ENCODE data around the gene TMEM129.

The TMEM129 gene

DNA sequence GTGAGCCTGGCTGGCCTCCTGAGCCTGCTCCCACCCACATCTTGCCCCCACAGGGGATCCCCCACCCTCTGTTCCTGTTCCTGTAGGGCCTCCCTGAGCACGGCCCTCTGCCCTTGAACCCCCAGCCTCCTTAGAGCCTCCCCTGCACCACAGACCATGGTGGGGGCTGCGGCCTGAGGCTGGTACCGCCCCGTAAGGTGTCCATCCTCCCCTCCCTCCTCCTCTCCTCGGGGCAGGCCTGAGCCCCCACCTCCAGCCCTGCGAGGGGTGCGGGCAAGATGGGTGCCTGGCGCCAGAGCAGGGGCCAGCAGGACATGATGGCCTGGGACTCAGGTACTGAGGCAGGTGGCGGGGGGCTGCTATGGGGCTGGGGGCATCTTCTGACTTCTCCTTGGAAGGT, 43.5 kb upstream of the TMEM129 start:
- Histone ChIP-seq H3K4me1 (ENCODE audit: insufficient read depth, low read length) (peaks cover 21% of the 10 kb centered on the region), H3K9ac (ENCODE audit: low read depth, low read length) (no peak overlapping the region), H3K36me3 (ENCODE audit: insufficient read depth, low read length) (no peaks in the 10 kb centered on the region), H3K4me3 (ENCODE audit: low read length) (no peak overlapping the region), H3K27ac (ENCODE audit: low read depth, low read length) (no peak overlapping the region), H3K9me3 (ENCODE audit: insufficient read depth, low read depth, low read length) (no peaks in the 10 kb centered on the region), H3K27me3 (ENCODE audit: insufficient read depth, low read length) (peaks cover 12% of the 10 kb centered on the region)
- WGBS, result 94% methylated on average over 9 of the region's 9 CpGs

DNA sequence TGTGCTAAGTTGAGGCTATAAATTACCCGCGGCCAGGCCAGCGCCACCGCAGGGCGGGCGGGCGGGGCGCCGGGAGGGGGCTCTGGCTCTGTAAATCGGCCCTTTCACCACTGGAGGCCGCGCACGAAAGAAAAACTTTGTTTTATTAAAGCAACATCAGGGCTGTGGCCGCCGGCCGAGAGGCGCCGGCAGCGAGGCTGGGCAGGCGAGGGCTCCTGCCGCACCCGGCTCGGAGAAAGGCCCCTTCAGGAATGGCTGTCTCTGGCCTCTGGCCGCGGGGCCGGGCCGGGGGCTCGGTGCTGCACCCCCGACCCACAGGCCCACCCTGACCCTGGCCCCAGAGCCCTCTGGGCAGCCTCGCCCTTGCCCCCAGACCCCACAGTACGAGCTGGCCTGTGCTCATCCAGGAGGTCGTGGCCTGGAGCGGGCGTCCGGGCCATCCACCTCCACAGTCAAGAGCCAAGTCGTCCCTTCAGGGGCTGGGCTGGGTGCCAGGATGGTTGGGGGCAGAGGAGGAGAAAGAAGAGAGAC, 42.5 kb upstream of the TMEM129 start:
- Histone ChIP-seq H3K9ac (ENCODE audit: low read depth, low read length) (no peak overlapping the region), H3K4me1 (ENCODE audit: insufficient read depth, low read length) (peaks cover 20% of the 10 kb centered on the region), H3K36me3 (ENCODE audit: insufficient read depth, low read length) (no peaks in the 10 kb centered on the region), H3K4me3 (ENCODE audit: low read length) (no peak overlapping the region), H3K9me3 (ENCODE audit: insufficient read depth, low read depth, low read length) (no peaks in the 10 kb centered on the region), H3K27me3 (ENCODE audit: insufficient read depth, low read length) (peaks cover 7% of the 10 kb centered on the region), H3K27ac (ENCODE audit: low read depth, low read length) (no peak overlapping the region)
- WGBS, result 59% methylated on average over 36 of the region's 36 CpGs

DNA sequence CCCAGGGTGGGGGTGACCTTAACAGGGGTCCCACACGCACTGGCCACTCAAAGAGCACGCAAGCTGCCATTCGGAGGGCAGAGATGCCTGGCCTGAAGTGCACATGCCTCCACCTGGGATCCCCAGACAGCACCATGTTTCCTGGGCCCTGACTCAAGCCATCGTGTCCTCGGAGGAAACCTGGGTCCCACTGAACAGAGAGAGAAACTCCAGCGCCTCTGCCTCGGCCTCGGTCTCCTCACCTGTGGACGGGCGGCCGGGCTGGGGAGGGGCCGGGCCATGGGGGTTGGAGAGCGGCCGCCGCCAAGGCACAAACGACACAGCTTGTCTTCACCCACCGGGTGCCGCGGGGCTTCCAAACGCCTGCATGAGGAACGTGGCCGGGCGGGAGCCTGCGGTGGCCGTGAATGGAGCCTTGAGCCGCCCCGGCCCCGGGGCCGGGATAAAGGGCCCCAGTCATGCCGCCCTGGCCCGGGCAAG, 42.0 kb upstream of the TMEM129 start:
- H3K9ac ChIP-seq (ENCODE audit: low read depth, low read length), result no peak overlapping the region
- no peak overlapping the region for H3K27ac ChIP-seq (ENCODE audit: low read depth, low read length)
- WGBS, result 62% methylated on average over 31 of the region's 31 CpGs
- no peaks in the 10 kb centered on the region for H3K36me3 ChIP-seq (ENCODE audit: insufficient read depth, low read length)
- no peak overlapping the region for H3K4me3 ChIP-seq (ENCODE audit: low read length)
- H3K27me3 ChIP-seq (ENCODE audit: insufficient read depth, low read length), result peaks cover 2% of the 10 kb centered on the region
- H3K4me1 ChIP-seq (ENCODE audit: insufficient read depth, low read length), result peaks cover 15% of the 10 kb centered on the region
- H3K9me3 ChIP-seq (ENCODE audit: insufficient read depth, low read depth, low read length), result no peaks in the 10 kb centered on the region

DNA sequence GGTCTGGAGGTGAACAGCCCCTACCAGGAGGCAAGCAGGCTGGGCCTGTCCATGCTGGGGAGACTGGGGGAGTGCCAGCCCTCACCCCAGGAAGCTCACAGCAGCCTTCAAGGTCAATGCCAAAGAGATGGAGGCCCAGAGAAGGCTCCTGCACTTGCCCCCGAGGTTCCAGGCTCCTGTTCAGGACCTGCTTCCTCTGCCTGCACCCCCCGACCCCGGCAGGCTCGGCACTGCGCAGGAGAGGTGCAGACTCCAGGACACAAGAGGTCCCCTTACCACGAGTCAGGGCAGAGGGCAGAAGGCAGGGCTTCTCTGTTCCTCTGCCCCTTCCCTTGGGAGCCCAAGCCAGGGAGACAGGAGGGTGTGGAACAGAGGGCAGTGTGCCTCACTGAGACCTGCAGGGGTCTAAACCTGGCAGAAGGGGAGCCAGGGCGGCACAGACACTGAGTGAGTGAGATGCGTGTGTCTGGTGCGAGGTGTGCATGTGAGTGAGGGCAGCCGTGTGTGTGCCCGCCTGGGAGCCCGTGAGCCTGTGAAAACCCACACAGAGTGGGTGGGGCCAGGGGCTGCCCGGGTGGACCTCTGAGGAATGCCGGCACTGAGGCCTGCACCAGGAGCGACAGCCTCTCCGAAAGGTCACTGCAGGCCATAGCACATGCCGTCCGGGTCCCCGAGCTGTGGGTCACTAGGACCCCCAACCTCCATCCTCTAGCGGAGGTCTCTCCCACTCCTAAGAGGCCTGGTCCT, 41.3 kb upstream of the TMEM129 start:
- Histone ChIP-seq H3K4me3 (ENCODE audit: low read length) (no peak overlapping the region), H3K4me1 (ENCODE audit: insufficient read depth, low read length) (peaks cover 13% of the 10 kb centered on the region), H3K36me3 (ENCODE audit: insufficient read depth, low read length) (no peaks in the 10 kb centered on the region), H3K27me3 (ENCODE audit: insufficient read depth, low read length) (no peaks in the 10 kb centered on the region; the same call in 1 of the 2 replicates), H3K27ac (ENCODE audit: low read depth, low read length) (no peak overlapping the region), H3K9ac (ENCODE audit: low read depth, low read length) (no peak overlapping the region), H3K9me3 (ENCODE audit: insufficient read depth, low read depth, low read length) (no peaks in the 10 kb centered on the region)
- 88% methylated on average over 20 of the region's 20 CpGs for WGBS

DNA sequence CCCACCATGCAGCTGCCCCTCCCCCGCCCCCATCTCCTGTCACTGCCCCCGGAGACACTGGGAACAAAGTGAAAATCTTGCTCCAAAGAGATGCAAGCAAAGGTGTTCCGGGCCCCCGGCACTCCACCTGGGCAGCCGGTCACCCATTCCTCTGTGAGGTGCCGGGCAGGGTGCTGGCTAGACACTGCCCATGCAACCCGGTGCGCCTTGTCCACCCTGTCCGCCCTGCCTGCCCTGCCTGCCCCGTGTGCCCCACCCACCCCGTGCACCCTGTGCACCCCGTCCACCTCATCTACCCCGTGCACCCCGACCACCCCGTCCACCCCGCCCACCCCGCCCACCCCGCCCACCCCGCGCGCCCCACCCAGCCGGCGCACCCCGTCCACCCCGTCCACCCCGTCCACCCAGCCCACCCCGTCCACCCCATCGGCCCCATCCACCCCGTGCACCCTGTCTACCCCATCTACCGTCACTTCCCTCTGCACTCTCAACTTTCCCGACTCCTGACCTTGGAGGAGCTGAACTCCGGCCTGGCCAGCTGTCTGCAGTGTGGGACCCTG, 40.1 kb upstream of the TMEM129 start:
- no peak overlapping the region for H3K4me3 ChIP-seq (ENCODE audit: low read length)
- no peaks in the 10 kb centered on the region for H3K9me3 ChIP-seq (ENCODE audit: insufficient read depth, low read depth, low read length)
- H3K36me3 ChIP-seq (ENCODE audit: insufficient read depth, low read length), result no peaks in the 10 kb centered on the region
- H3K4me1 ChIP-seq (ENCODE audit: insufficient read depth, low read length), result peaks cover 9% of the 10 kb centered on the region
- WGBS, result 78% methylated on average over 21 of the region's 32 CpGs
- H3K27me3 ChIP-seq (ENCODE audit: insufficient read depth, low read length), result no peaks in the 10 kb centered on the region; the same call in 1 of the 2 replicates
- H3K9ac ChIP-seq (ENCODE audit: low read depth, low read length), result no peak overlapping the region
- H3K27ac ChIP-seq (ENCODE audit: low read depth, low read length), result no peak overlapping the region

DNA sequence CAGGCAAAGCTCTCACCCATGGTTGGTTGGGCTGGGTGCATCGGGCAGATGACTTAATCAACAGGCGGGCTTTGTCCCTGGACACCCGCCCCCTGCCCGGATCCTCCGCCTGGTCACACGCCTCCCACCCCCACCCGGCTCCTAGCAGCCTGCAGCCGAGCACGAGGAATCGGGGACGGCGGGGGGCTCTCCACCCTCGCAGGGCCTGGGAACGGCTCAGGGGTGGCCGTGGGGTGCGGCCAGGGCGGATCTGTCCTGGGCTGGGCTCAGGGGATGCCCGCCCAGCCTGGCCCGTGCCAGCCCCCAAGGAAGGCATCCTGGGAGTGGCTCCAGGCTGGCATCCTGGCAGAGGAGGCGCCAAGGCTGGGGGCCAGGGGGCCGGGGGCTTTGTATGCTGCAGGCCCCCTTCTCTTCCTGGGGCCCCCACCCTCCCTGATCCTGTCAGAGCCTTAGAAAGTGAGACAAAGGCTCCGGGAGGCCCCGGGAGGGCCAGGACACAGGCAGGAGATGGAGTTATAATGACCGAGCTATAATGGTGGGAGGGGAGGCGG, 39.5 kb upstream of the TMEM129 start:
- H3K9me3 ChIP-seq (ENCODE audit: insufficient read depth, low read depth, low read length), result no peaks in the 10 kb centered on the region
- H3K27ac ChIP-seq (ENCODE audit: low read depth, low read length), result no peak overlapping the region
- H3K27me3 ChIP-seq (ENCODE audit: insufficient read depth, low read length), result no peaks in the 10 kb centered on the region; the same call in 1 of the 2 replicates
- 66% methylated on average over 25 of the region's 25 CpGs for WGBS
- H3K4me3 ChIP-seq (ENCODE audit: low read length), result no peak overlapping the region
- no peaks in the 10 kb centered on the region for H3K36me3 ChIP-seq (ENCODE audit: insufficient read depth, low read length)
- peaks cover 3% of the 10 kb centered on the region for H3K4me1 ChIP-seq (ENCODE audit: insufficient read depth, low read length)
- no peak overlapping the region for H3K9ac ChIP-seq (ENCODE audit: low read depth, low read length)

DNA sequence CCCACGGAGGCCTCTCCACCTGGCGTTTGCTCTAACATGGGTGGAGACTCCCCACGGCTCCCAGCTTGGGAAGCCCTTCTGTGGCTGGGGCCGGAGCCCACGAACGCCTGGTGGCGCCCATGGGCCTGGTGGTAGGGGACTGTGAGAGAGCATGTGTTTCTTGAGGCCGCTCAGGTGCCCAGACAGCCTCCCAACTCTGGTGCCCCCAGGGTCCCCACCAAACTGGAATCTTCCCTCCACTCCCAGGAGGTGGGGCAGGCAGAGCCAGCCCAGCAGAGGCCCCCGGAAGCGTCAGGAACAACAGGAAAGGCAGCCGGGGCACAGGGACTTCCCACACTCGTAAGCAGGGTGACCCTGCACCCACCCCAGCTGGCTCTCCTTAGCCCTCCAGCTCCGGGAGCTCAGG, 38.7 kb upstream of the TMEM129 start:
- Histone ChIP-seq H3K36me3 (ENCODE audit: insufficient read depth, low read length) (no peaks in the 10 kb centered on the region), H3K9ac (ENCODE audit: low read depth, low read length) (no peak overlapping the region), H3K27ac (ENCODE audit: low read depth, low read length) (no peak overlapping the region), H3K4me1 (ENCODE audit: insufficient read depth, low read length) (no peaks in the 10 kb centered on the region), H3K4me3 (ENCODE audit: low read length) (no peak overlapping the region), H3K9me3 (ENCODE audit: insufficient read depth, low read depth, low read length) (no peaks in the 10 kb centered on the region), H3K27me3 (ENCODE audit: insufficient read depth, low read length) (no peaks in the 10 kb centered on the region)
- WGBS, result 81% methylated on average over 13 of the region's 13 CpGs

DNA sequence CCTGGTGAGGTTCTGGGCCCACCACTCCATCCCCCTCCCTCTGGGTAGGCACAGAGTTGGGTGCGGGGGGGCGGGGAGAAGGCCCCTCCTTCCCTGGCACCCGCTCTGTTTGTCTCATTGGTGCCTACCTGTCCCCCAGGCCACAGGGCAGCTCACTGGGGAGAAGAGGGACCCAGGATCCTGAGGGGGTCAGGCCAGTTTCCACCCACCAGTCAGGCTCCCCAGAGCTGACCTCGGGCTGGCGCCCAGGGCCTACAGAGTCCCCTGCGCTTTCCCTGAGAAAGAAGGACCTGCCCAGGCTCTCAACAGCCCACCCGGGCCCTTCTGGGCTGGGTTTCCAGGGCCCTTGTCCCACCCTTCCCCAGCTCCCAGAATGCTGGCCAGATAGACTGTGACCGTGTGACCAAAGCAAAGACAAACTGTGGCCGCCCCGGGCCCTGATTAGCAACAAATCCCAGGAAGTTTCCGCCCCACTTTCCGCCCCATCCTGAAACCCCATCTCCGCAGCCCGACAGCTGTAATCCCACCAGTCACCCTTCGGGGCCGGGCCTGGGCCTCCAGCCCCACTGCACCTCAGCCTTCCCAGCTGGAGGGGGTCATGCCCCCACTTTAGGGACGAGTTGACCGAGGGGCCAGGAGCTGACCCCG, 38.2 kb upstream of the TMEM129 start:
- WGBS, result 82% methylated on average over 19 of the region's 19 CpGs
- Histone ChIP-seq H3K9ac (ENCODE audit: low read depth, low read length) (no peak overlapping the region), H3K27ac (ENCODE audit: low read depth, low read length) (no peak overlapping the region), H3K4me3 (ENCODE audit: low read length) (no peak overlapping the region), H3K27me3 (ENCODE audit: insufficient read depth, low read length) (no peaks in the 10 kb centered on the region), H3K36me3 (ENCODE audit: insufficient read depth, low read length) (no peaks in the 10 kb centered on the region), H3K9me3 (ENCODE audit: insufficient read depth, low read depth, low read length) (no peaks in the 10 kb centered on the region), H3K4me1 (ENCODE audit: insufficient read depth, low read length) (no peaks in the 10 kb centered on the region)

DNA sequence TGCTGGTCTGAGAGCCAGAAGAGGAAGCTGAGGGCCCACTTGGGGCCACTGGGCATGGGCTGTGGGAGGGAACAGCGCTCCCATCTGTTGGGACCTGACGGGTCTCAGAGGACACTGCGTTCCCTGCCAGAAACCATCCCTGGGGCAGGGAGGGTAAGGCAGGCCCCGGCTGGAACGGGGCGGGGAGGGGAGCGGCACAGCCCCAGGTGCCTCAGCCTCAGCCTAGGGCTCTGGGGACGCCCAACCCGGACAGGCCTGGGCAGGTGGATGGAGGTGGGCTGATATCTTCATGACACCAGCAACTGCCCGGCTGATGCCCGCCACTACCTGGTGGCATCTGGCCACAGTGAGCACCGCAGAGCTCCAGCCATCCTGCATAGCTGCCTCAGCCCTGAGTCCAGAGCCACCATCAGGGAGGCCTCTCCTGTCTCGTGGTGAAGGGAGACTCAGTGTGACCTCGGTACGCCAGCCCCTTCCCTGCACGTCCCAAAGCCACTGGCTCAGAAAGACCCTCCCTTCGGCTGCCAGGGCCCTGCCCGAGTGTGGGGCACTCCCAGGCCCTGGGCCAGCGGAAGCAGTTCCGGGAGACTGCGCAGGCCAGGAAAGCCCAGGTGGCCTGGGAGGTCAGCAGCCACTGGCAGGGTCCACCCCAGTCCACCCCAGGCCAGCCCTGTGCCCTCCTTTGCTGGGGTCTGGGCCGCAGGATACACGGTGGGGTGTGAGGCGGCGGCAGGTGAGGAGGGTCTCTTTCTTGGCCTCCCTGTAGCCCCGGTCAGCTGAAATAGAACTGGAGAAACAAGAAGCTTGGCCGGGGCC, 37.4 kb upstream of the TMEM129 start:
- 92% methylated on average over 27 of the region's 27 CpGs for WGBS
- H3K27me3 ChIP-seq (ENCODE audit: insufficient read depth, low read length), result no peaks in the 10 kb centered on the region
- H3K36me3 ChIP-seq (ENCODE audit: insufficient read depth, low read length), result no peaks in the 10 kb centered on the region
- no peaks in the 10 kb centered on the region for H3K9me3 ChIP-seq (ENCODE audit: insufficient read depth, low read depth, low read length)
- H3K27ac ChIP-seq (ENCODE audit: low read depth, low read length), result no peak overlapping the region
- no peak overlapping the region for H3K9ac ChIP-seq (ENCODE audit: low read depth, low read length)
- no peak overlapping the region for H3K4me3 ChIP-seq (ENCODE audit: low read length)
- H3K4me1 ChIP-seq (ENCODE audit: insufficient read depth, low read length), result no peaks in the 10 kb centered on the region

DNA sequence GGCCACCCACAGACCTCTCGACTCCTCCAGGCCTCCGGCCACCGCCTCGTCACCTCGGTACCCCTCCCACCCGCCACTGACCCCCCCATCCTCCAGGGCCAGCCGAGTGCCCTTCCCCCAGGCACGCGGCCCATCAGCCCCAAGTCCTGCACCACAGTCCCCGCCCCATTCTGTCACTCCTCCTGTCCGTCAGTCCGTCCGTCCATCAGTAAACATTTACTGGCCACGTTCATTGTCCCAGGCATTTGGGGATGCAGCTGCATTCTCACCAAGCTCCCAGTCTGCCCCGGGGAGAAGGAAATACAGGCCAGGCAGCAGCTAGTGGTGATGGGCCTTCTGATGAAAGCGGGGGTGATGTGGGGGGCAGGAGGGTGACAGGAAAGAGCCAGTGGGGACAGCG, 36.7 kb upstream of the TMEM129 start:
- Histone ChIP-seq H3K36me3 (ENCODE audit: insufficient read depth, low read length) (no peaks in the 10 kb centered on the region), H3K9me3 (ENCODE audit: insufficient read depth, low read depth, low read length) (no peaks in the 10 kb centered on the region), H3K27ac (ENCODE audit: low read depth, low read length) (no peak overlapping the region), H3K27me3 (ENCODE audit: insufficient read depth, low read length) (no peaks in the 10 kb centered on the region), H3K9ac (ENCODE audit: low read depth, low read length) (no peak overlapping the region), H3K4me1 (ENCODE audit: insufficient read depth, low read length) (no peaks in the 10 kb centered on the region), H3K4me3 (ENCODE audit: low read length) (no peak overlapping the region)
- WGBS, result 71% methylated on average over 17 of the region's 17 CpGs
